GM18502 (cell line): ENCODE measurements around the gene WFDC6.
"Not testable (repeated sequence)": the region's sequence is repeated elsewhere in the genome, so short reads cannot be mapped to it uniquely, and the experiment has no call there.

Source experiments
- ATAC-seq: cut with Tn5 transposase; IDR thresholded peaks from one replicate; pipeline ENCODE4 v1.9.1; 2021; ENCODE audit warnings: mild to moderate bottlenecking; ENCODE audit not compliant: unreplicated experiment, poor library complexity

The WFDC6 gene

DNA sequence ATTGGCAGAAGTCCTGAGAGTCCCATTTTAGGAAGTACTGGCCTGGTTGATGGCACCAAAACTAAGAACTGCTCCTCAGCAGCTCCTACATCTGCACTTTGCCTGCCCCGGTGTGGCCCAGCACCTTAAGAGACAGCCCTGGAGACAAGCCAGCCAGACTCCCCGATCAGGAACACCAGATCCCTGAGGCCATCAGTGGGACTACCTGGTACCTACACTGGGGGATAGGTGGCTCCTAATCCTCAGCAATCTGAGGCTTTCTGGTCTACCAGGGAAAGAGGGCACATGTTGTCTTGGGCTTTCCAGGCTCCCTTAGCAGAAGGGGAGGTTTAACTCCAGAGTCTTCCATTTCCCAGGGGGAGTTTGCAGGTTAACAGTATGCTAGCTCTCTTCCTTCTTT, at the start of gene WFDC6:
WFDC6 (minus strand) TSS at position 101 of the 400 bp plus-strand sequence; CDS start at position 26, 75 bp downstream.
- no peak for ATAC-seq

DNA sequence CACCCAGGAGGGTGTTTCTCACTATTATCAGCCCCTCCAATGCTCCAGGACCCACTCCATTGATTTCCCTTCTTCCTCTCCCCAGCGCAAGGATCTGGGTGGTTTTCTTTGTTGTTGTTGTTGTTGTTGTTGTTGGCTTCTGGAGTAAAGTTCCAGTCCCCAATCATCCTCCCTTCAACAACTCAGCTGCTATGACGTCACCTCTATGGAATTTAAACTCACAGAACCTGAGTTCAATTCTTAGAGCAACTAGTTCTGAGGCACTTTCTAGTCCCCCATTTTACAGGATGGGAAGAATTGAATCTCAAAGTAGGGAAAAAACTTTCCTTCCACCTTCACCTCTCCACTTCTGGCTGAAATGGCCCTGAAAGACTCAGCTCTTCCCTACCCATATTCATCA, 49.5 kb upstream of the WFDC6 start:
- no peak for ATAC-seq

DNA sequence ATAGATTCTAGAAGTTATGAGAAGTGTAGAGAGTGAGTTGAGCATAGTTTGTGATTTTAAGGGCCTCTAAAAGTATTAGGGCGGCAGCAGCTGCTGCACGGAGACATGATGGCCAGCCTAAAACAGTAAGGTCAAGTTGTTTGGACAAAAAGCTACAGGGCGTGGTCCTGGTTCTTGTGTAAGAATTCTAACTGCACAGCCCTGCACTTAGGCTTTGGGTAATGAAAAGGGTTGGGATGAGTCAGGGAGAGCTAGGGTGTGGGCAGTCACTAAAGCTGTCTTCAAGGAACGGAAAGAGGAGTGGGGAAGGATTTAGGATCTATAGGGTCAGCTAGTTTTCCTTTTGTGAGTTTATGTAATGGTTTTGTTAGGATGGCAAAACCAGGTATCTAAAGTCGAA, 46.7 kb upstream of the WFDC6 start:
- ATAC-seq, result not testable (repeated sequence)

GRCh38 chr20:45584294-45584693, 45.0 kb upstream of the WFDC6 start:
- not testable (repeated sequence) for ATAC-seq

DNA sequence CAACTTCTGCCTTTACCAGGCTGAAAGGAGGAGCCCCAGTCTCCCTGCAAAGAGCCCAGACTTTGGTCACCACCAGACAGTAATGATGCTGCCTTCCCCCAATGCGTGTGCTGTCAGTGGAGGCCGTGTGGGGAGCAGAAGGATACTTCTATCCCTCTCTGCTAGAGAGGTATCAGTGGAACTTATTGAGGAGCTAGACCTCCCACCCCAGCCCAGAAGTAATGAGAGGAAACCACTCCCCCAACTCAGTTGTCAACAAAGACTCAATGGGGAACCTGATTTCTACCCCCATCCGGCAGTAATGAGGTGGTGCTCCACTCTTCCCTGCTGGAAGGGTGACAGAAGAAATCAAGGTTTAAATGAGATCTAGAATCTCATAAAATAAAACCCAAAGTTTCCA, 44.2 kb upstream of the WFDC6 start:
- no peak for ATAC-seq

GRCh38 chr20:45581702-45582101, 42.4 kb upstream of the WFDC6 start:
- ATAC-seq, result no peak

DNA sequence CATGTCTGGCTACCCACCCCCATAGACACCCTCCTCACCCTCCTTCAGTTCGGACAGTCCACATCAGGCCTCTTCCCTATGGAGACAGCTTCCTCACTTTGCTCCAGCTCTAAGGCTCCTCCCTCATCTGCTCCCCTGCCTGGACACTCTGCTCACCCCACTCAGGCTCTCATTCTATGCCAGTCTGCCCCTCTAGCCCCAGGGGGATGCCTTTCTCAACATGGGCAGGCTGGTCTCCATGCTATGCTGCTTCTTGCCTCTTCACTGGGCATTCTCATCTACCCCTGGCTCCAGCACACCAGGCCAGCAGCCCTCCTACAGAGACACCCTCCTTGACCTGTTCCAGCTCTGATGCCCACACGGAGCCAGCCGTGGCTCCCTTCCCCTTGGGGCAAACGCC, 39.9 kb upstream of the WFDC6 start, which contains the start of gene WFDC8:
WFDC8 (minus strand) TSS at position 101 of the 400 bp plus-strand sequence; CDS start at position 64, 37 bp downstream.
- ATAC-seq, result no peak

- no peak for ATAC-seq
These were observed 38.9 kb upstream of the WFDC6 start for GRCh38 chr20:45578231-45578630.

DNA sequence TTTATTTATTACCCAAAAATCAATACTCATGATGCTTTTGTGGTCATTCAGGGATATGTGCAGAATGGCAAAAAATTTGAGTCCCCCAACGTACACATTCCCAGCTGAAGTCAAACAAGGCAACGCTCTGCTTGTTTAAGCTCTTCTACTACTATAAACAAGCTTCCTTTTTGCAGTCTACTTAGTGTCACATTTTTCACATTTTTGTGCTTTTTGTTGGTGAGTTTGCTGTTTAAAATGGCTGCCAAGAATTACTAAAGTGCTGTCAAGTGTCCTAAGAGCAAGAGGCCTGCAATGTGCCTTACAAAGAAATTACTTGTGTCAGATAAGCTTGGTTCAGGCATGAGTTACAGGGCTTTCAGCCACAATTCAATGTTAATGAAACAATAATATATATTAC, 37.7 kb upstream of the WFDC6 start:
- ATAC-seq, result no peak

DNA sequence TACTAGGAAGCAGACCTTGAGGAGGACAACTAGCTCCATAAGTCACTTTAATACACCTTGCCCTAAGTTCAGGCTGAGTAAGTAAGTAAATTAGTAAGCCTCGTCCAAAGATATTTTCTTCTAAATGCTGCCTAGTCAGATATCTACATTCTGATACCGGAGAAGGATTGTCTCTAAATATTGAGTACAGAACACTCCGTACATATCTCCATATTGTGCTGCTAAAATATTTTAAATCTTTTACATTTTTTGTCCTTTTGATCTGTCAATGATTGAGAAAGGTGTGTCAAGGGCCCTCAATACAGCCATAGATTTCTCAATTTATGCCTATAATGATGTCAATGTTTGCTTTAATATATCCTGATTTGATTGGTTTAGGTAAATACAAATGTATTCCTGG, 36.6 kb upstream of the WFDC6 start:
- no peak for ATAC-seq

- not testable (repeated sequence) for ATAC-seq
These were observed 30.4 kb upstream of the WFDC6 start for GRCh38 chr20:45569650-45570049.

GRCh38 chr20:45564760-45565276, 25.5 kb upstream of the WFDC6 start:
- no peak for ATAC-seq

GRCh38 chr20:45555198-45555597, 15.9 kb upstream of the WFDC6 start:
- ATAC-seq, result no peak

GRCh38 chr20:45552456-45552855, 13.2 kb upstream of the WFDC6 start:
- no peak for ATAC-seq

- no peak for ATAC-seq
These were observed 11.5 kb upstream of the WFDC6 start for GRCh38 chr20:45550765-45551164.

DNA sequence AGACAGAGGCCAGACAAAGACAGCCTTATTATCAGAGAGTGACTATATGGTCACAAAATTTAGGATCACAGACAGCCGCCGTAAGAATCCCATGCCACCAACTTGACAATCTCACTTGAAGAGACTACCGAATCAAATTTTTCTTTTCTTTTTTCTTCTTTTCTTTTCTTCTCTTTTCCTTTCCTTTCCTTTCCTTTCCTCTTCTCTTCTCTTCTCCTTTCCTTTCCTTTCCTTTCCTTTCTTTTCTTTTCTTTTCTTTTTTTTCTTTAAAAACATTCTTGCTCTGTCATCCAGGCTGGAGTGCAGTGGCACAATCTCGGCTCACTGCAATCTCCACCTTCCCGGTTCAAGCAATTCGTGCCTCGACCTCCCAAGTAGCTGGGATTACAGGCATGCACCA, 9.1 kb upstream of the WFDC6 start:
- no peak for ATAC-seq

DNA sequence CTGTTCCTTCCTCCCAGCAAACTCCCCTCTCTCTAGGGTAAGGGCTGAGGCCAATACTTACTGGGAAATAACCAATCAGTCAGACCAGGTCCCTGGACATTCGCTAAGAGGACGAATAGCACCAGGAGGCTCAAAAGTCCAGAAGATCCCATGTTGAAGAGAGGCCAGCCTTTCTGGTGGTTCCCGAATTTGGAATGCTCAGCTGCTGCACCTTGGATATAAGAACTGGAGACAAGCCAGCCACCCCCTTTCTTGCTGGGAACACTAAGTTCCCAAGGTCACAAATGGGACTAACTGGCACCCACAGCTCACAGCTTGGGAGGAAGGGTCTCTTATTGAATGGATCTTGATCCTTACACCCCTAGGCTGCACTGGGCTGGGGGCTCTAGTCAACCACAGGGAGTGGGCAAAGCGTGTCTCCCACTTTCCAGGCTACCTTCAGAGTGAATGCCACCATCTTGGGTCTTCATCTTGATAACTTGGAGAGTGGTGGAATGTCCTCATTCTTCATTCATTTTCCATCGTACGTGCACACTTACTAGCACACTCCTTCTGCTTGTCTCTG, 8.0 kb upstream of the WFDC6 start, which contains the start of gene EPPIN:
EPPIN (minus strand) TSS at position 196 of the 565 bp plus-strand sequence; CDS start at position 152, 44 bp downstream.
- no peak for ATAC-seq

GRCh38 chr20:45545754-45546453, 6.6 kb upstream of the WFDC6 start:
- no peak for ATAC-seq

DNA sequence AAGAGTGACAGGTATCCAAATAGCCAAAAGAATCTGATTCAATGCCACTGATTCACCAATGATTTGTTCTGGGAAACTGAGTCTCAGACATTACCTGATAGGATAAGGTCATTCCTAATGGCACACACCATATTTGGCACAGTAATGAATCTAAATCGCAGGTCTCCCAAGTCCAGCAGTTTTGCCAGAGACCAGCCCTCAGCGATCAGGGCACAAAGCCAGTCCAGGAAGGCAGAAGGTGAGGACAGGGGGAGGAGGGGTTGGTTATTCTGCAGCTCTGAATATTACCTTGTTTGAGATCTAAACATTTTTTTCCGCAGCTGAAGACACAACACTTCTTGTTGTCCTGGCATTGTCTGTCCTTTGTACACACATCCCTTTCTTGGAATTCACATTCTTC, 6.1 kb upstream of the WFDC6 start:
- no peak for ATAC-seq

- no peak for ATAC-seq
These were observed 978 bp downstream of the WFDC6 start for GRCh38 chr20:45538209-45538799.

DNA sequence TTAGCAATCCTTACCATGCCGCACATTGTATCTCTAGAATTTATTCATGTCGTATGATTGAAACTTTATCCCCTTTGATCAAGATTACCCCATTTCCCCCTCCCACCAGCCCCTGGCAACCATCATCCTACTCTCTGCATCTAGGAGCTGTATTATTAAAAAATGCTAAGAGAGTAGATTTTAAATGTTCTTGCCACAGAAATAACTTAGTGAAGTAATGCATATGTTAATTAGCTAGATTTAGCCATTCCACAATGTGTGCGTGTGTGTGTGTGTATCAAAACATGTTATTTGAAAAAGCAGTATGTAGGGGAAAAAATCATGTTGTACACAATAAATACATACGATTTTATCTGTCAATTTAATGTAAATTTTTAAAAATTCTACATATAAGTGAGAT, 12.0 kb downstream of the WFDC6 start:
- no peak for ATAC-seq
